ENCODE measurements around the gene RPL7L1. TPM values are rescaled to one million over a fixed set of nuclear protein-coding genes. Genes with fewer than 3 reads are reported as not detected.
"Not testable (repeated sequence)": the region's sequence is repeated elsewhere in the genome, so short reads cannot be mapped to it uniquely, and the experiment has no call there.

RPL7L1 gene
- polyA plus RNA-seq, 10 donors = 60.0 to 94.2 (median 75.2) TPM

- DNase-seq = peak; percentile 95 to 98 (median 96)
Observed at GRCh38 chr6:42890311-42891198, 11.1 kb downstream of the RPL7L1 start.

- DNase-seq = no peak
Observed at GRCh38 chr6:42891199-42891722, 11.8 kb downstream of the RPL7L1 start.

- not testable (repeated sequence) for DNase-seq
Observed at GRCh38 chr6:42894041-42894828, 14.8 kb downstream of the RPL7L1 start.

- no peak for DNase-seq
Observed at GRCh38 chr6:42896178-42896719, 16.8 kb downstream of the RPL7L1 start.

- peak; percentile 45 to 75 (median 65) for DNase-seq
Observed at GRCh38 chr6:42898891-42899361, 19.5 kb downstream of the RPL7L1 start.

- no peak for DNase-seq
Observed at GRCh38 chr6:42899871-42900270, 20.5 kb downstream of the RPL7L1 start.

GRCh38 chr6:42901538-42901957, 22.1 kb downstream of the RPL7L1 start:
- DNase-seq = peak; percentile 74 to 87 (median 84)

- DNase-seq = not testable (repeated sequence)
Observed at GRCh38 chr6:42902429-42903263, 23.2 kb downstream of the RPL7L1 start.

GRCh38 chr6:42904467-42904866, 25.1 kb downstream of the RPL7L1 start:
- no peak for DNase-seq

- peak in 1 of 3 donors; percentile 30 for DNase-seq
Observed at GRCh38 chr6:42907336-42907735, 27.9 kb downstream of the RPL7L1 start.

GRCh38 chr6:42909835-42910234, 30.4 kb downstream of the RPL7L1 start:
- DNase-seq = no peak

- DNase-seq = peak in 1 of 3 donors; percentile 44
Observed at GRCh38 chr6:42911171-42912021, 32.0 kb downstream of the RPL7L1 start.

GRCh38 chr6:42914546-42914945, 35.1 kb downstream of the RPL7L1 start:
- no peak for DNase-seq

- no peak for DNase-seq
Observed at GRCh38 chr6:42915732-42916131, 36.3 kb downstream of the RPL7L1 start, which contains the start of gene PTCRA. Gene PTCRA, plus strand, starts transcription at chr6:42916053. Its CDS starts 17 bp downstream, at chr6:42916070.

- DNase-seq = no peak
Observed at GRCh38 chr6:42916288-42916687, 36.9 kb downstream of the RPL7L1 start.

GRCh38 chr6:42921801-42922200, 42.4 kb downstream of the RPL7L1 start:
- no peak for DNase-seq

GRCh38 chr6:42923666-42924065, 44.2 kb downstream of the RPL7L1 start:
- DNase-seq = no peak

GRCh38 chr6:42925248-42925857, 45.9 kb downstream of the RPL7L1 start:
- no peak for DNase-seq
